ENCODE results near the gene SPG21.

DNA sequence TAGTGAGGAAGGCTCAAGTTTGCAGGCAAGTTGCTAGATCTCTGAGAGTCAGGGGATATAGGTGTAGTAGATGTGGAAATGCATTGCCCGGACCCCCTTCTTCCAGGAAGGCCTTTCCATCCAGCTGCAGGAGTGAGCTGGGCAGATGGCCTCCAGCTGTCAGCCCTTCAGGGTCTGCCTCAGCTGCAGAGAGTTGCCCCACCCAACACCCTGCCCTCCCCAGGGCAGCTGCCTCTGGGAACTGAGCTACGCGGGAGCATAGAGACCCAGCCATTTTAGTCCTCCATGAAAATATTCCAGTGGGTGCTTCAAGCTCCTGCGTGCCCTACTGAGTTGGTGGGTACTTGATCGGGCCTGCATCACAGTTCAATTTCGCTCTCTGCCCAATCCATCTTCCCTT lies 29.6 kb downstream of the SPG21 start:
- TF ChIP-seq, protein P1, sequence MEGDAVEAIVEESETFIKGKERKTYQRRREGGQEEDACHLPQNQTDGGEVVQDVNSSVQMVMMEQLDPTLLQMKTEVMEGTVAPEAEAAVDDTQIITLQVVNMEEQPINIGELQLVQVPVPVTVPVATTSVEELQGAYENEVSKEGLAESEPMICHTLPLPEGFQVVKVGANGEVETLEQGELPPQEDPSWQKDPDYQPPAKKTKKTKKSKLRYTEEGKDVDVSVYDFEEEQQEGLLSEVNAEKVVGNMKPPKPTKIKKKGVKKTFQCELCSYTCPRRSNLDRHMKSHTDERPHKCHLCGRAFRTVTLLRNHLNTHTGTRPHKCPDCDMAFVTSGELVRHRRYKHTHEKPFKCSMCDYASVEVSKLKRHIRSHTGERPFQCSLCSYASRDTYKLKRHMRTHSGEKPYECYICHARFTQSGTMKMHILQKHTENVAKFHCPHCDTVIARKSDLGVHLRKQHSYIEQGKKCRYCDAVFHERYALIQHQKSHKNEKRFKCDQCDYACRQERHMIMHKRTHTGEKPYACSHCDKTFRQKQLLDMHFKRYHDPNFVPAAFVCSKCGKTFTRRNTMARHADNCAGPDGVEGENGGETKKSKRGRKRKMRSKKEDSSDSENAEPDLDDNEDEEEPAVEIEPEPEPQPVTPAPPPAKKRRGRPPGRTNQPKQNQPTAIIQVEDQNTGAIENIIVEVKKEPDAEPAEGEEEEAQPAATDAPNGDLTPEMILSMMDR (conservative IDR thresholded peaks at IDR 0.05; ENCODE audit: low read depth, low read length): no peak
- TF ChIP-seq EZH2 (IDR thresholded peaks at IDR 0.05; ENCODE audit: low read length, unreplicated experiment) (no peak), EZH2phosphoT487 (IDR thresholded peaks at IDR 0.05; ENCODE audit: borderline replicate concordance, low read length) (no peak)

Data from PC-3 (cell line).